Measurements from ENCODE around the gene GHDC. TPM values are rescaled to one million over a fixed set of nuclear protein-coding genes. Genes with fewer than 3 reads are reported as not detected.

GHDC gene
- total and polyA plus RNA-seq, 2 of the 13 experiments (the other 11 are each of a cell fraction or from before 2014, with no cell fraction given) = 15.4 to 22.5 TPM

DNA sequence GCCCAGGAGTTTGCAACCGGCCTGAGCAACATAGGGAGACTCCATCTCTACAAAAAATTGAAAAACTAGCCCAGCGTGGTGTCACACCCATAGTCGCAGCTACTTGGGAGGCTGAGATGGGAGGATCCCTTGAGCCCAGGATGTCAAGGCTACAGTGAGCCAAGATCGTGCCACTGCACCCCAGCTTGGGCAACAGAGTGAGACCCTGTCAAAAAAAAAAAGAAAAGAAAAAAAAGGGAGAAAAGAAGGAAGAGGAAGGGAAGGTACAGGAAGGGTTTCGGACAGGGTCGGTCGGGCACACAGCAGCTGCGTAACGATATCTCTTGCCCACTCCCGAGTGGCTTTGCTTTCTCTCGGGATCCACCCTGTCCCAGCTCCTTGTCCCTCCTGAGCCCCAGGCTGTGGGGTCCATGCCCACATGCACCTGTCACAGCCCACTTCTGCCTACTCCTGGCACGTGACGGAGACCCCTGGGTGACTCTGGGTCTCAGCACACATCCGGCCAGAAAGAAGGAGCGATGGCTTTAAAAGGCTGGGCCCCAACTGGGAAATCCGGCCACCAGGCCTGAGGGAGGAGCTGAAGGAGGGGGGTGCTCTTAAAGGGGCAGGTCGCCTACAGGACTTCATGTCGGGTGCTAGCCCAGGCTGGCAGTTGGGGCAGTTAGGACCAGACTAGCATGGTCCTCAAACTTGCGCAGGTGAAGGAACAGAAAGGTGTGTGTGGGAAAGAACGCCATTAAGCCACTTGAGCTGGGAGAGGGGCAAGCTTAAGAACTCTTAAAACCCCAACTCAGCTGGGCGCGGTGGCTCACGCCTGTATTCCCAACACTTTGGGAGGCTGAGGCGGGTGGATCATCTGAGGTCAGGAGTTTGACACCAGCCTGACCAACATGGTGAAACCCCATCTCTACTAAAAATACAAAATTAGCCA is at the start of gene GHDC (continued):
- TF ChIP-seq, protein P1, sequence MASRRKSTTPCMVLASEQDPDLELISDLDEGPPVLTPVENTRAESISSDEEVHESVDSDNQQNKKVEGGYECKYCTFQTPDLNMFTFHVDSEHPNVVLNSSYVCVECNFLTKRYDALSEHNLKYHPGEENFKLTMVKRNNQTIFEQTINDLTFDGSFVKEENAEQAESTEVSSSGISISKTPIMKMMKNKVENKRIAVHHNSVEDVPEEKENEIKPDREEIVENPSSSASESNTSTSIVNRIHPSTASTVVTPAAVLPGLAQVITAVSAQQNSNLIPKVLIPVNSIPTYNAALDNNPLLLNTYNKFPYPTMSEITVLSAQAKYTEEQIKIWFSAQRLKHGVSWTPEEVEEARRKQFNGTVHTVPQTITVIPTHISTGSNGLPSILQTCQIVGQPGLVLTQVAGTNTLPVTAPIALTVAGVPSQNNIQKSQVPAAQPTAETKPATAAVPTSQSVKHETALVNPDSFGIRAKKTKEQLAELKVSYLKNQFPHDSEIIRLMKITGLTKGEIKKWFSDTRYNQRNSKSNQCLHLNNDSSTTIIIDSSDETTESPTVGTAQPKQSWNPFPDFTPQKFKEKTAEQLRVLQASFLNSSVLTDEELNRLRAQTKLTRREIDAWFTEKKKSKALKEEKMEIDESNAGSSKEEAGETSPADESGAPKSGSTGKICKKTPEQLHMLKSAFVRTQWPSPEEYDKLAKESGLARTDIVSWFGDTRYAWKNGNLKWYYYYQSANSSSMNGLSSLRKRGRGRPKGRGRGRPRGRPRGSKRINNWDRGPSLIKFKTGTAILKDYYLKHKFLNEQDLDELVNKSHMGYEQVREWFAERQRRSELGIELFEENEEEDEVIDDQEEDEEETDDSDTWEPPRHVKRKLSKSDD (CRISPR knock-in tag; IDR thresholded peaks at IDR 0.05; ENCODE audit: low read depth) = peak; percentile 67; the same call in 1 of the 2 replicates
- TF ChIP-seq SATB2 (CRISPR knock-in tag; IDR thresholded peaks at IDR 0.05) = no peak
- no peak for TF ChIP-seq RFX5 (IDR thresholded peaks at IDR 0.05; ENCODE audit: low read depth, low read length)
- TF ChIP-seq ZNF562 (CRISPR knock-in tag; IDR thresholded peaks at IDR 0.05; ENCODE audit: borderline replicate concordance) = no peak
- TF ChIP-seq, protein P2, sequence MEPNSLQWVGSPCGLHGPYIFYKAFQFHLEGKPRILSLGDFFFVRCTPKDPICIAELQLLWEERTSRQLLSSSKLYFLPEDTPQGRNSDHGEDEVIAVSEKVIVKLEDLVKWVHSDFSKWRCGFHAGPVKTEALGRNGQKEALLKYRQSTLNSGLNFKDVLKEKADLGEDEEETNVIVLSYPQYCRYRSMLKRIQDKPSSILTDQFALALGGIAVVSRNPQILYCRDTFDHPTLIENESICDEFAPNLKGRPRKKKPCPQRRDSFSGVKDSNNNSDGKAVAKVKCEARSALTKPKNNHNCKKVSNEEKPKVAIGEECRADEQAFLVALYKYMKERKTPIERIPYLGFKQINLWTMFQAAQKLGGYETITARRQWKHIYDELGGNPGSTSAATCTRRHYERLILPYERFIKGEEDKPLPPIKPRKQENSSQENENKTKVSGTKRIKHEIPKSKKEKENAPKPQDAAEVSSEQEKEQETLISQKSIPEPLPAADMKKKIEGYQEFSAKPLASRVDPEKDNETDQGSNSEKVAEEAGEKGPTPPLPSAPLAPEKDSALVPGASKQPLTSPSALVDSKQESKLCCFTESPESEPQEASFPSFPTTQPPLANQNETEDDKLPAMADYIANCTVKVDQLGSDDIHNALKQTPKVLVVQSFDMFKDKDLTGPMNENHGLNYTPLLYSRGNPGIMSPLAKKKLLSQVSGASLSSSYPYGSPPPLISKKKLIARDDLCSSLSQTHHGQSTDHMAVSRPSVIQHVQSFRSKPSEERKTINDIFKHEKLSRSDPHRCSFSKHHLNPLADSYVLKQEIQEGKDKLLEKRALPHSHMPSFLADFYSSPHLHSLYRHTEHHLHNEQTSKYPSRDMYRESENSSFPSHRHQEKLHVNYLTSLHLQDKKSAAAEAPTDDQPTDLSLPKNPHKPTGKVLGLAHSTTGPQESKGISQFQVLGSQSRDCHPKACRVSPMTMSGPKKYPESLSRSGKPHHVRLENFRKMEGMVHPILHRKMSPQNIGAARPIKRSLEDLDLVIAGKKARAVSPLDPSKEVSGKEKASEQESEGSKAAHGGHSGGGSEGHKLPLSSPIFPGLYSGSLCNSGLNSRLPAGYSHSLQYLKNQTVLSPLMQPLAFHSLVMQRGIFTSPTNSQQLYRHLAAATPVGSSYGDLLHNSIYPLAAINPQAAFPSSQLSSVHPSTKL (CRISPR knock-in tag; IDR thresholded peaks at IDR 0.05) = peak; percentile 45
- peak; percentile 53; the same call in 1 of the 2 replicates for TF ChIP-seq ZNF546 (CRISPR knock-in tag; conservative IDR thresholded peaks at IDR 0.05)
- TF ChIP-seq, protein P3, sequence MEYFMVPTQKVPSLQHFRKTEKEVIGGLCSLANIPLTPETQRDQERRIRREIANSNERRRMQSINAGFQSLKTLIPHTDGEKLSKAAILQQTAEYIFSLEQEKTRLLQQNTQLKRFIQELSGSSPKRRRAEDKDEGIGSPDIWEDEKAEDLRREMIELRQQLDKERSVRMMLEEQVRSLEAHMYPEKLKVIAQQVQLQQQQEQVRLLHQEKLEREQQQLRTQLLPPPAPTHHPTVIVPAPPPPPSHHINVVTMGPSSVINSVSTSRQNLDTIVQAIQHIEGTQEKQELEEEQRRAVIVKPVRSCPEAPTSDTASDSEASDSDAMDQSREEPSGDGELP (IDR thresholded peaks at IDR 0.05; ENCODE audit: borderline replicate concordance, low read depth) = peak; percentile 67; the same call in 1 of the 2 replicates
- peak; percentile 86 for TF ChIP-seq ZNF335 (CRISPR knock-in tag; IDR thresholded peaks at IDR 0.05)
- no peak for TF ChIP-seq NR2F2 (IDR thresholded peaks at IDR 0.05; ENCODE audit: borderline replicate concordance, low read depth)
- TF ChIP-seq, protein P4, sequence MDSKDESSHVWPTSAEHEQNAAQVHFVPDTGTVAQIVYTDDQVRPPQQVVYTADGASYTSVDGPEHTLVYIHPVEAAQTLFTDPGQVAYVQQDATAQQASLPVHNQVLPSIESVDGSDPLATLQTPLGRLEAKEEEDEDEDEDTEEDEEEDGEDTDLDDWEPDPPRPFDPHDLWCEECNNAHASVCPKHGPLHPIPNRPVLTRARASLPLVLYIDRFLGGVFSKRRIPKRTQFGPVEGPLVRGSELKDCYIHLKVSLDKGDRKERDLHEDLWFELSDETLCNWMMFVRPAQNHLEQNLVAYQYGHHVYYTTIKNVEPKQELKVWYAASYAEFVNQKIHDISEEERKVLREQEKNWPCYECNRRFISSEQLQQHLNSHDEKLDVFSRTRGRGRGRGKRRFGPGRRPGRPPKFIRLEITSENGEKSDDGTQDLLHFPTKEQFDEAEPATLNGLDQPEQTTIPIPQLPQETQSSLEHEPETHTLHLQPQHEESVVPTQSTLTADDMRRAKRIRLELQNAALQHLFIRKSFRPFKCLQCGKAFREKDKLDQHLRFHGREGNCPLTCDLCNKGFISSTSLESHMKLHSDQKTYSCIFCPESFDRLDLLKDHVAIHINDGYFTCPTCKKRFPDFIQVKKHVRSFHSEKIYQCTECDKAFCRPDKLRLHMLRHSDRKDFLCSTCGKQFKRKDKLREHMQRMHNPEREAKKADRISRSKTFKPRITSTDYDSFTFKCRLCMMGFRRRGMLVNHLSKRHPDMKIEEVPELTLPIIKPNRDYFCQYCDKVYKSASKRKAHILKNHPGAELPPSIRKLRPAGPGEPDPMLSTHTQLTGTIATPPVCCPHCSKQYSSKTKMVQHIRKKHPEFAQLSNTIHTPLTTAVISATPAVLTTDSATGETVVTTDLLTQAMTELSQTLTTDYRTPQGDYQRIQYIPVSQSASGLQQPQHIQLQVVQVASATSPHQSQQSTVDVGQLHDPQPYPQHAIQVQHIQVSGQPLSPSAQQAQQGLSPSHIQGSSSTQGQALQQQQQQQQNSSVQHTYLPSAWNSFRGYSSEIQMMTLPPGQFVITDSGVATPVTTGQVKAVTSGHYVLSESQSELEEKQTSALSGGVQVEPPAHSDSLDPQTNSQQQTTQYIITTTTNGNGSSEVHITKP (CRISPR knock-in tag; IDR thresholded peaks at IDR 0.05; ENCODE audit: low read depth) = peak; percentile 80; the same call in 1 of the 2 replicates
- TF ChIP-seq, protein P5, sequence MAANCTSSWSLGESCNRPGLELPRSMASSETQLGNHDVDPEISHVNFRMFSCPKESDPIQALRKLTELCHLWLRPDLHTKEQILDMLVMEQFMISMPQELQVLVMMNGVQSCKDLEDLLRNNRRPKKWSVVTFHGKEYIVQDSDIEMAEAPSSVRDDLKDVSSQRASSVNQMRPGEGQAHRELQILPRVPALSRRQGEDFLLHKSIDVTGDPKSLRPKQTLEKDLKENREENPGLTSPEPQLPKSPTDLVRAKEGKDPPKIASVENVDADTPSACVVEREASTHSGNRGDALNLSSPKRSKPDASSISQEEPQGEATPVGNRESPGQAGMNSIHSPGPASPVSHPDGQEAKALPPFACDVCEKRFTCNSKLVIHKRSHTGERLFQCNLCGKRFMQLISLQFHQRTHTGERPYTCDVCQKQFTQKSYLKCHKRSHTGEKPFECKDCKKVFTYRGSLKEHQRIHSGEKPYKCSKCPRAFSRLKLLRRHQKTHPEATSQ (CRISPR knock-in tag; IDR thresholded peaks at IDR 0.05; ENCODE audit: borderline replicate concordance) = no peak
- TF ChIP-seq, protein P6, sequence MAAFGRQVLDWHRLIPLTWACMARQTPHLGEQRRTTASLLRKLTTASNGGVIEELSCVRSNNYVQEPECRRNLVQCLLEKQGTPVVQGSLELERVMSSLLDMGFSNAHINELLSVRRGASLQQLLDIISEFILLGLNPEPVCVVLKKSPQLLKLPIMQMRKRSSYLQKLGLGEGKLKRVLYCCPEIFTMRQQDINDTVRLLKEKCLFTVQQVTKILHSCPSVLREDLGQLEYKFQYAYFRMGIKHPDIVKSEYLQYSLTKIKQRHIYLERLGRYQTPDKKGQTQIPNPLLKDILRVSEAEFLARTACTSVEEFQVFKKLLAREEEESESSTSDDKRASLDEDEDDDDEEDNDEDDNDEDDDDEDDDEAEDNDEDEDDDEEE (CRISPR knock-in tag; IDR thresholded peaks at IDR 0.05) = peak; percentile 94
